Fibroblast of skin of back (primary cell): ENCODE data around the gene RBCK1. TPM values are rescaled to one million over a fixed set of nuclear protein-coding genes. Genes with fewer than 3 reads are reported as not detected.
A peak's percentile ranks its signal among the peaks of the same experiment; 100 is the strongest.
"Not testable (repeated sequence)": the region's sequence is repeated elsewhere in the genome, so short reads cannot be mapped to it uniquely, and the experiment has no call there.

Experiments
- DNase-seq: peaks from one replicate; pipeline ENCODE4 v3.0.0-alpha.2; 2013
- polyA plus RNA-seq, 2 experiments: library from polyadenylated mRNA; unstranded; fragments of 120-200 nt; gene quantifications; one replicate each; pipeline ENCODE4 v1.2.1, GENCODE V29; 2013; ENCODE audit not compliant: insufficient read length in 2 of 2

The RBCK1 gene
- polyA plus RNA-seq (2013, experiment 1 of 2; ENCODE audit: insufficient read length): 92.4 TPM
- polyA plus RNA-seq (2013, experiment 2 of 2; ENCODE audit: insufficient read length): 80.7 TPM

GRCh38 chr20:407953-408842 is at the start of gene RBCK1:
Gene RBCK1, plus strand, starts transcription at chr20:408299. Its CDS starts 459 bp downstream, at chr20:408758.
- peak; percentile 84 for DNase-seq

GRCh38 chr20:358891-359555 is 49.1 kb upstream of the RBCK1 start:
- no peak for DNase-seq

- no peak for DNase-seq
These were observed 46.5 kb upstream of the RBCK1 start for GRCh38 chr20:361561-361960.

- DNase-seq: peak; percentile 85
These were observed 45.5 kb upstream of the RBCK1 start for GRCh38 chr20:362271-363254.

GRCh38 chr20:363319-364078 is 44.6 kb upstream of the RBCK1 start:
- DNase-seq: peak; percentile 41

GRCh38 chr20:364905-365794 is 42.9 kb upstream of the RBCK1 start:
- DNase-seq: no peak

GRCh38 chr20:366041-366718 is 41.9 kb upstream of the RBCK1 start:
- DNase-seq: no peak

GRCh38 chr20:366719-367485 is 41.2 kb upstream of the RBCK1 start:
- DNase-seq: no peak

- no peak for DNase-seq
These were observed 40.6 kb upstream of the RBCK1 start for GRCh38 chr20:367486-367887.

- no peak for DNase-seq
These were observed 39.2 kb upstream of the RBCK1 start for GRCh38 chr20:368915-369314.

- no peak for DNase-seq
These were observed 37.9 kb upstream of the RBCK1 start for GRCh38 chr20:370151-370600.

GRCh38 chr20:370977-371754 is 36.9 kb upstream of the RBCK1 start:
- no peak for DNase-seq

GRCh38 chr20:371755-372542 is 36.1 kb upstream of the RBCK1 start:
- DNase-seq: peak; percentile 84

GRCh38 chr20:372543-373082 is 35.5 kb upstream of the RBCK1 start:
- DNase-seq: not testable (repeated sequence)

- DNase-seq: peak; percentile 92
These were observed 34.8 kb upstream of the RBCK1 start for GRCh38 chr20:373171-373890.

- DNase-seq: no peak
These were observed 32.7 kb upstream of the RBCK1 start for GRCh38 chr20:375265-375889.
